GM23338 (cell line): ENCODE results near the gene CACNA1S. TPM values are rescaled to one million over a fixed set of nuclear protein-coding genes. Genes with fewer than 3 reads are reported as not detected.

ENCODE experiments used
- ATAC-seq: fragments of 200-7000 bp; cut with Tn5 transposase; 3 replicates; pipeline ENCODE4 v1.9.1; 2020
- DNase-seq: peaks from one replicate; pipeline ENCODE4 v3.0.0-alpha.2; 2015; ENCODE audit warnings: low spot score
- H2AFZ ChIP-seq: fragments of 200-600 bp; sonication (generic); 2 replicates; pipeline ENCODE4 v1.8.0; 2016; ENCODE audit warnings: antibody characterized with exemption, mild to moderate bottlenecking, moderate library complexity
- H3F3A ChIP-seq: fragments of 200-600 bp; sonication (generic); replicated peaks from 2 replicates; pipeline ENCODE4 v1.8.0; 2017; ENCODE audit warnings: antibody characterized with exemption, mixed run types, low read depth
- H3K27ac ChIP-seq: fragments of 200-600 bp; sonication (generic); 2 replicates; pipeline ENCODE4 v1.6.1; 2016; ENCODE audit warnings: low read depth
- H3K27me3 ChIP-seq: fragments of 200-600 bp; sonication (generic); 2 replicates; pipeline ENCODE4 v1.8.0; 2016; ENCODE audit warnings: mild to moderate bottlenecking, mixed run types, moderate library complexity; ENCODE audit not compliant: insufficient read depth
- H3K36me3 ChIP-seq: fragments of 200-600 bp; sonication (generic); 2 replicates; pipeline ENCODE4 v1.8.0; 2016; ENCODE audit warnings: mild to moderate bottlenecking; ENCODE audit not compliant: insufficient read depth
- H3K4me1 ChIP-seq: fragments of 200-600 bp; sonication (generic); 2 replicates; pipeline ENCODE4 v1.8.0; 2016; ENCODE audit warnings: mild to moderate bottlenecking, moderate library complexity; ENCODE audit not compliant: insufficient read depth
- H3K4me2 ChIP-seq: fragments of 200-600 bp; sonication (generic); 2 replicates; pipeline ENCODE4 v1.7.1; 2017; ENCODE audit warnings: mixed run types
- H3K4me3 ChIP-seq: fragments of 200-600 bp; sonication (generic); 2 replicates; pipeline ENCODE4 v1.6.1; 2016; ENCODE audit warnings: mixed run types
- H3K79me2 ChIP-seq: fragments of 200-600 bp; sonication (generic); replicated peaks from 2 replicates; pipeline ENCODE4 v1.8.0; 2017; ENCODE audit warnings: mild to moderate bottlenecking; ENCODE audit not compliant: insufficient read depth
- H3K9me2 ChIP-seq: fragments of 200-600 bp; sonication (generic); 2 replicates; pipeline ENCODE4 v1.8.0; 2017; ENCODE audit not compliant: insufficient read depth
- H4K20me1 ChIP-seq: fragments of 200-600 bp; sonication (generic); replicated peaks from 2 replicates; pipeline ENCODE4 v1.8.0; 2017; ENCODE audit warnings: mild to moderate bottlenecking; ENCODE audit not compliant: insufficient read depth
- H3K27ac Mint-ChIP-seq: 2 replicates; pipeline ENCODE4 v1.8.0; 2020; ENCODE audit warnings: inconsistent platforms, mild to moderate bottlenecking, moderate library complexity, mixed read lengths
- H3K27me3 Mint-ChIP-seq: 3 replicates; pipeline ENCODE4 v1.8.0; 2022; ENCODE audit warnings: low read depth, mild to moderate bottlenecking, moderate library complexity, mixed read lengths, inconsistent platforms; ENCODE audit not compliant: insufficient read depth, poor library complexity
- H3K36me3 Mint-ChIP-seq: 3 replicates; pipeline ENCODE4 v1.8.0; 2021; ENCODE audit warnings: low read depth, mild to moderate bottlenecking, inconsistent platforms, moderate library complexity, mixed read lengths
- H3K4me1 Mint-ChIP-seq: 3 replicates; pipeline ENCODE4 v1.8.0; 2020; ENCODE audit warnings: mild to moderate bottlenecking, inconsistent platforms, mixed read lengths
- H3K4me3 Mint-ChIP-seq: 3 replicates; pipeline ENCODE4 v1.8.0; 2021; ENCODE audit warnings: moderate library complexity, mild to moderate bottlenecking, inconsistent platforms, mixed read lengths
- H3K9me3 Mint-ChIP-seq: 3 replicates; pipeline ENCODE4 v1.8.0; 2020; ENCODE audit warnings: moderate library complexity, mild to moderate bottlenecking, inconsistent platforms, mixed read lengths
- CREB1 ChIP-seq: fragments of 250-450 bp; sonication (Bioruptor Pico); IDR thresholded peaks from 2 replicates; pipeline ENCODE4 v1.5.0; 2020; ENCODE audit warnings: low read depth, mild to moderate bottlenecking, moderate library complexity
- CTCF ChIP-seq, 2 experiments: fragments of 200-600 bp in 1 of 2; sonication (generic) in 1 of 2; conservative IDR thresholded peaks; 2 replicates each; pipeline versions ENCODE4 v1.5.1 to v1.6.1; 2016 to 2017; ENCODE audit warnings: antibody characterized with exemption in 2 of 2, low read depth in 2 of 2, mild to moderate bottlenecking in 2 of 2, moderate library complexity in 1 of 2
- ETS1 ChIP-seq: IDR thresholded peaks from 2 replicates; pipeline ENCODE4 v1.6.1; 2016; ENCODE audit warnings: antibody characterized with exemption
- EZH2phosphoT487 ChIP-seq: fragments of 200-600 bp; sonication (generic); IDR thresholded peaks from one replicate; pipeline ENCODE4 v1.8.1; 2018; ENCODE audit warnings: antibody characterized with exemption; ENCODE audit not compliant: unreplicated experiment
- JUNB ChIP-seq: IDR thresholded peaks from one replicate; pipeline ENCODE4 v1.6.1; 2016; ENCODE audit warnings: antibody characterized with exemption; ENCODE audit not compliant: unreplicated experiment
- NANOG ChIP-seq: IDR thresholded peaks from 2 replicates; pipeline ENCODE4 v1.6.1; 2016; ENCODE audit warnings: antibody characterized with exemption, borderline replicate concordance
- ZNF114 ChIP-seq: fragments of 250-450 bp; sonication (Bioruptor Pico); IDR thresholded peaks from 2 replicates; pipeline ENCODE4 v1.5.0; 2020; ENCODE audit warnings: mild to moderate bottlenecking, moderate library complexity
- polyA plus RNA-seq: library from polyadenylated mRNA; unstranded; fragments of >200 nt; fragmentation: Nextera tagmentation; extraction: Ambion mirVana; gene quantifications from 2 replicates; pipeline ENCODE4 v1.2.1, GENCODE V29; 2016
- total RNA-seq: library from RNA; depleted of rRNA; stranded (reverse); fragments of >200 nt; shearing (Covaris generic); gene quantifications from 2 replicates; pipeline ENCODE4 v1.2.3, GENCODE V29; 2014
- TF ChIP-seq, protein P1 (sequence below): fragments of 250-450 bp; sonication (Bioruptor Pico); IDR thresholded peaks from 2 replicates; pipeline ENCODE4 v1.5.0; 2020; ENCODE audit warnings: mild to moderate bottlenecking, moderate library complexity

The CACNA1S gene
- total and polyA plus RNA-seq, 2 experiments from 2014 or later = 0.03 TPM; not detected in 1

DNA sequence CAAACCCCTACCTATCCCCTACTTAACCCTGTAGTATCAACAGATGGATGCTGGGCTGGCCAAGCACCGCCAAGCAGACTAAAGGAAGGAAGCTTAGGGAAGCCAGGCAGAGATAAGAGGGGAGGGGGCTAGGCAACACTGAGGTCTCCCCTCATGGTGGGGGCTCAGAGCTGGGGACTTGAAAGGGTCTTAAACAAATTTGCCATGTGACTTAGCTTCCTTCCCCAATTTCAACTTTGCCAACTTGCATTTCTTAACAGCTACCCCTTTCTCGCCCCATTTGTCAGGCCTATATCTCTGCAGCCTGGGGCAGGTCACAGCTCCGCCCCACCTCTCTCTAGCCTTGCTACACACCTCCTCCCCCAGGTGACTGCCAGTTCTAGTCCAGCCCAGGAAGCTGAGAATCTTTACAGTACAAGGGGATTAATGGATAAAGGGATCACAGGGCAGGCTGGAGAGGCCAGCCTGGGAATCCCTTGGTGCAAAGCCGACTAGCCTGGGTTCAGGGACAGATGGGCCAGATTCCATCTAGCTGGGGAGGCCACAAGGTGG, 92.1 kb downstream of the CACNA1S start (continued):
- TF ChIP-seq, protein P1, sequence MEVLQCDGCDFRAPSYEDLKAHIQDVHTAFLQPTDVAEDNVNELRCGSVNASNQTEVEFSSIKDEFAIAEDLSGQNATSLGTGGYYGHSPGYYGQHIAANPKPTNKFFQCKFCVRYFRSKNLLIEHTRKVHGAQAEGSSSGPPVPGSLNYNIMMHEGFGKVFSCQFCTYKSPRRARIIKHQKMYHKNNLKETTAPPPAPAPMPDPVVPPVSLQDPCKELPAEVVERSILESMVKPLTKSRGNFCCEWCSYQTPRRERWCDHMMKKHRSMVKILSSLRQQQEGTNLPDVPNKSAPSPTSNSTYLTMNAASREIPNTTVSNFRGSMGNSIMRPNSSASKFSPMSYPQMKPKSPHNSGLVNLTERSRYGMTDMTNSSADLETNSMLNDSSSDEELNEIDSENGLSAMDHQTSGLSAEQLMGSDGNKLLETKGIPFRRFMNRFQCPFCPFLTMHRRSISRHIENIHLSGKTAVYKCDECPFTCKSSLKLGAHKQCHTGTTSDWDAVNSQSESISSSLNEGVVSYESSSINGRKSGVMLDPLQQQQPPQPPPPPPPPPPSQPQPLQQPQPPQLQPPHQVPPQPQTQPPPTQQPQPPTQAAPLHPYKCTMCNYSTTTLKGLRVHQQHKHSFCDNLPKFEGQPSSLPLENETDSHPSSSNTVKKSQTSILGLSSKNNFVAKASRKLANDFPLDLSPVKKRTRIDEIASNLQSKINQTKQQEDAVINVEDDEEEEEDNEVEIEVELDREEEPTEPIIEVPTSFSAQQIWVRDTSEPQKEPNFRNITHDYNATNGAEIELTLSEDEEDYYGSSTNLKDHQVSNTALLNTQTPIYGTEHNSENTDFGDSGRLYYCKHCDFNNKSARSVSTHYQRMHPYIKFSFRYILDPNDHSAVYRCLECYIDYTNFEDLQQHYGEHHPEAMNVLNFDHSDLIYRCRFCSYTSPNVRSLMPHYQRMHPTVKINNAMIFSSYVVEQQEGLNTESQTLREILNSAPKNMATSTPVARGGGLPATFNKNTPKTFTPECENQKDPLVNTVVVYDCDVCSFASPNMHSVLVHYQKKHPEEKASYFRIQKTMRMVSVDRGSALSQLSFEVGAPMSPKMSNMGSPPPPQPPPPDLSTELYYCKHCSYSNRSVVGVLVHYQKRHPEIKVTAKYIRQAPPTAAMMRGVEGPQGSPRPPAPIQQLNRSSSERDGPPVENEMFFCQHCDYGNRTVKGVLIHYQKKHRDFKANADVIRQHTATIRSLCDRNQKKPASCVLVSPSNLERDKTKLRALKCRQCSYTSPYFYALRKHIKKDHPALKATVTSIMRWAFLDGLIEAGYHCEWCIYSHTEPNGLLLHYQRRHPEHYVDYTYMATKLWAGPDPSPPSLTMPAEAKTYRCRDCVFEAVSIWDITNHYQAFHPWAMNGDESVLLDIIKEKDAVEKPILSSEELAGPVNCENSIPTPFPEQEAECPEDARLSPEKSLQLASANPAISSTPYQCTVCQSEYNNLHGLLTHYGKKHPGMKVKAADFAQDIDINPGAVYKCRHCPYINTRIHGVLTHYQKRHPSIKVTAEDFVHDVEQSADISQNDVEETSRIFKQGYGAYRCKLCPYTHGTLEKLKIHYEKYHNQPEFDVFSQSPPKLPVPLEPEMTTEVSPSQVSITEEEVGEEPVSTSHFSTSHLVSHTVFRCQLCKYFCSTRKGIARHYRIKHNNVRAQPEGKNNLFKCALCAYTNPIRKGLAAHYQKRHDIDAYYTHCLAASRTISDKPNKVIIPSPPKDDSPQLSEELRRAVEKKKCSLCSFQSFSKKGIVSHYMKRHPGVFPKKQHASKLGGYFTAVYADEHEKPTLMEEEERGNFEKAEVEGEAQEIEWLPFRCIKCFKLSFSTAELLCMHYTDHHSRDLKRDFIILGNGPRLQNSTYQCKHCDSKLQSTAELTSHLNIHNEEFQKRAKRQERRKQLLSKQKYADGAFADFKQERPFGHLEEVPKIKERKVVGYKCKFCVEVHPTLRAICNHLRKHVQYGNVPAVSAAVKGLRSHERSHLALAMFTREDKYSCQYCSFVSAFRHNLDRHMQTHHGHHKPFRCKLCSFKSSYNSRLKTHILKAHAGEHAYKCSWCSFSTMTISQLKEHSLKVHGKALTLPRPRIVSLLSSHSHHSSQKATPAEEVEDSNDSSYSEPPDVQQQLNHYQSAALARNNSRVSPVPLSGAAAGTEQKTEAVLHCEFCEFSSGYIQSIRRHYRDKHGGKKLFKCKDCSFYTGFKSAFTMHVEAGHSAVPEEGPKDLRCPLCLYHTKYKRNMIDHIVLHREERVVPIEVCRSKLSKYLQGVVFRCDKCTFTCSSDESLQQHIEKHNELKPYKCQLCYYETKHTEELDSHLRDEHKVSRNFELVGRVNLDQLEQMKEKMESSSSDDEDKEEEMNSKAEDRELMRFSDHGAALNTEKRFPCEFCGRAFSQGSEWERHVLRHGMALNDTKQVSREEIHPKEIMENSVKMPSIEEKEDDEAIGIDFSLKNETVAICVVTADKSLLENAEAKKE = no peak
- TF ChIP-seq EZH2phosphoT487 (no peak), CREB1 (CRISPR knock-in tag) (no peak), NANOG (no peak), ZNF114 (no peak), JUNB (no peak), ETS1 (no peak)

DNA sequence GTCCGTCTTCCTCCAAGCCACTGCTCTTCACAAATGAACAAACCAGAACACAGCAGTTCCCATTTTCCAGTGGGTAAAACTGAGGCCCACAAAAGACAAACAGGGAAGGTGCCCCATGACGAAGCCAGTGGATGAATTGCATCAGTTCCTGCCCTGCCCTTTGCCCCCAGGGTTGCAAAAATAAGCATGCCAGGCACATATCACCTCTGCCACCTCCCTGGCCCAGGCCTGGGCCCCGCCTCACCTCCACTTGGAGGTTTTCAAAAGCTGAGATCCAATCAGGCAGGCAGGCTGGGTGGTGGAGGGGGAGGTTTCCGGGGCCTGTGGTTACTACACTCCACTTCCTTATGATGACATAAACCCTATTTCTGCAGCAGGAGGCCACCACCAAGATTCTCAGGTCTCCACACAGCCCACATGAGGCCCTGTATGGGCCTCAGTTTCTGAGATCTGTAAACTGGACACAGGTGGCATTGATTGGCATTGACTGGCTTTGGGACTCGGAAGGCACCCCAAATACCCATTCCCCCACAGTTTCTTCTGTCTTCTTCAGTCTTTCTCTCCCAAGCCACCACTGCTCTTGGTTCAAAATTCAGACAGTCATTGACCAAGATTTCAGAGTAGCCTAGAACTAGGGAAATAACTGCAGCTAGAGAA, 92.8 kb downstream of the CACNA1S start:
- DNase-seq (no peak), ATAC-seq (no peak)
- H3K27ac ChIP-seq = no peak overlapping the region
- H3K36me3 ChIP-seq = no peaks in the 10 kb centered on the region
- H3K4me2 ChIP-seq = no peak overlapping the region
- Mint-ChIP-seq H3K27ac (peak overlapping the region; percentile 85), H3K9me3 (no peaks in the 10 kb centered on the region), H3K4me3 (no peak overlapping the region), H3K27me3 (peaks cover 29% of the 10 kb centered on the region), H3K36me3 (0 out of 3 replicates have a peak, but pooled peaks cover 2% of the 10 kb centered on the region), H3K4me1 (peaks cover 75% of the 10 kb centered on the region)
- no peaks in the 10 kb centered on the region for H3K9me2 ChIP-seq
- H3K4me1 ChIP-seq = peaks cover 58% of the 10 kb centered on the region
- TF ChIP-seq CTCF (conservative IDR thresholded peaks at IDR 0.05; ENCODE audit: low read depth in 2 of 2) = no peak
- no peak for TF ChIP-seq JUNB
- TF ChIP-seq ETS1 = no peak
- H3F3A ChIP-seq = 0 out of 2 replicates have a peak, but pooled peaks cover 5% of the 10 kb centered on the region
- no peak overlapping the region for H2AFZ ChIP-seq
- no peak overlapping the region for H3K4me3 ChIP-seq
- no peaks in the 10 kb centered on the region for H3K27me3 ChIP-seq
- H4K20me1 ChIP-seq = peaks cover 3% of the 10 kb centered on the region
- peaks cover 54% of the 10 kb centered on the region for H3K79me2 ChIP-seq
